ENCODE results near the gene IGSF11.
"Not testable (repeated sequence)": the region's sequence is repeated elsewhere in the genome, so short reads cannot be mapped to it uniquely, and the experiment has no call there.

The IGSF11 gene, protein sequence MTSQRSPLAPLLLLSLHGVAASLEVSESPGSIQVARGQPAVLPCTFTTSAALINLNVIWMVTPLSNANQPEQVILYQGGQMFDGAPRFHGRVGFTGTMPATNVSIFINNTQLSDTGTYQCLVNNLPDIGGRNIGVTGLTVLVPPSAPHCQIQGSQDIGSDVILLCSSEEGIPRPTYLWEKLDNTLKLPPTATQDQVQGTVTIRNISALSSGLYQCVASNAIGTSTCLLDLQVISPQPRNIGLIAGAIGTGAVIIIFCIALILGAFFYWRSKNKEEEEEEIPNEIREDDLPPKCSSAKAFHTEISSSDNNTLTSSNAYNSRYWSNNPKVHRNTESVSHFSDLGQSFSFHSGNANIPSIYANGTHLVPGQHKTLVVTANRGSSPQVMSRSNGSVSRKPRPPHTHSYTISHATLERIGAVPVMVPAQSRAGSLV

DNA sequence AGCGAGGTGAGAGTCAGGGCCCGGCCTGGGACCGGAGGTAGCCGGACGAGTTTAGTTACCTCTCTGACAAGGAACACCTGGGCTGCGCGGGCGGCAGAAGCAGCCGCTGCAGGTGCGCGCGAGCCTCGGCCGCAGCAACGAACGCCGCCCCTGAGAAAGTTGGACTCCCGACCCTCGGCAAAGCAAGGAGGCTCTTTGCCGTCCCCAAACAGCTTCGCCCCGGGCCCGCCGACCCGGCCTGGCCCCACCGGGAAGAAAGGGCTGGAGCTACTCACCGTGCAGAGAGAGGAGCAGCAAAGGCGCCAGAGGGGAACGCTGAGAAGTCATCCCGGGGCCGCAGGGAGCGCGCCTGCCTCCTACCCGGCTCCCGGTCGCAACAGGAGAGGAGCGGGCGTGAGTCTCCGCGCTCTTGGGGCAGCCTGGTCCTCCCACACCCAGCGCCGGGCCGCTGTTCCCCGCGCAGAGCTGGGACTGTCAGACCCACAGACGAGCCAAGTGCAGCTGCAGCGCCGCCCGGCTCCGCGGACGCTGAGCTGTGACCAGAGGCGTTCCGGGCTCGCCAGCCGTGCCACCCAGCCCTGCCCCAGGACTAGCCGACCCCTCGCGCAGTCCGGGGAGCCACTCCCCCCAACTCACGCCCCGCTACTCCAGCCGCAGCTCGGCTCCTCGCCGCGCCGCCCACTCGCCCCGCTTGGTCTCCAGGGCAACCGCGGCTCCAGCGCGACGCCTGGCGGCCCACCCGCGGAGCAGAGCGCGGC lies at the start of gene IGSF11:
Gene IGSF11, minus strand, starts transcription at position 591 of the 758 bp plus-strand sequence. Its CDS starts 264 bp downstream, at position 327.
- DNase-seq: peak; percentile 90

DNA sequence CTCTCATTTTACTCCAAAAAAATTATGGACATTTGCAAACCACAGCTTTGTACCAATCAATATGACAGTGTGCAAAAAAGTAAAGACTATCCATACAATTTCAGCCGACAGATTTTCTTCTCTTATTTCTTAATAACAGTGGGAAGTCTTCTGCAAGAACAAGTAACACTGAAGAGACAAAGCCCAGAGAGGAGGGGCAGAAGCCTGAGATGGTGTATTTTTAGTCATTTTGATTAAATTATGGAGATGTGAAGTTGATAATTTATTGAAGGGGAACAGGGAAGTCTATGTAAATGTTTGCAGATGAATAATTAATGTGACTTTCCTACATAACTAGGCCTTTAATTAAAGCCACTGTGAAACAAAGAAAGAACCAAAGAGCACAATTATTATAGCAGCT lies 45.7 kb upstream of the IGSF11 start:
- DNase-seq: no peak

- DNase-seq: no peak
Observed at GRCh38 chr3:119073258-119074001, 38.8 kb upstream of the IGSF11 start.

DNA sequence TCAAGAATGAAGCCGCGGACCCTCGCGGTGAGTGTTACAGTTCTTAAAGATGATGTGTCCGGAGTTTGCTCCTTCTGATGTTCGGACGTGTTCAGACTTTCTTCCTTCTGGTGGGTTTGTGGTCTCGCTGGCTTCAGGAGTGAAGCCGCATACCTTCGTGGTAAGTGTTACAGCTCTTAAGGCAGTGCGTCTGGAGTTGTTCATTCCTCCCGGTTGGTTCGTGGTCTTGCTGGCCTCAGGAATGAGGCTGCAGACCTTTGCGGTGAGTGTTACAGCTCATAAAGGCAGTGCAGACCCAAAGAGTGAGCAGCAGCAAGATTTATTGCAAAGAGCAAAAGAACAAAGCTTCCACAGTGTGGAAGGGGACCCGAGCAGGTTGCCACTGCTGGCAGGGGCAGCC lies 37.8 kb upstream of the IGSF11 start:
- DNase-seq: not testable (repeated sequence)

- DNase-seq: no peak
Observed at GRCh38 chr3:119069725-119070124, 35.1 kb upstream of the IGSF11 start.

DNA sequence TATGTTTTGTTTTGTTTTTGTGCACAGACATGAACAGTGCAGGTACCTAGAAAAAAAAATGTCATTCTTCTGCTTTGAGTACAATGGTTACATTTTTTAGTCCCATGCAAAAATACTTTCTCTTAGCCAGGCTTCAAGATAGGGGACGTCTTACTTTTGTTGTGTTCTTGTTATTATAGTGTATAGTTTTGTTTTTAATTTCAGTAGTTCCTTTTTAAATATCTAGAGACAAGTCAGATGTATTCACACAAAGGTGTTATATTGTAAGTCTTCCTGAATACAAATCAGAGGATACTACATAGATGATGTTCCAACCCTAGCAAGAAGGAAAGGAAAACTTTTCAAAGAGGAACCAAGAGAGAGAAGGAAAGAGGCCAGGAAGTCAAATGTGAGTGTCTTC lies 28.8 kb upstream of the IGSF11 start:
- no peak for DNase-seq

GRCh38 chr3:119062892-119063291 lies 28.2 kb upstream of the IGSF11 start:
- no peak for DNase-seq

DNA sequence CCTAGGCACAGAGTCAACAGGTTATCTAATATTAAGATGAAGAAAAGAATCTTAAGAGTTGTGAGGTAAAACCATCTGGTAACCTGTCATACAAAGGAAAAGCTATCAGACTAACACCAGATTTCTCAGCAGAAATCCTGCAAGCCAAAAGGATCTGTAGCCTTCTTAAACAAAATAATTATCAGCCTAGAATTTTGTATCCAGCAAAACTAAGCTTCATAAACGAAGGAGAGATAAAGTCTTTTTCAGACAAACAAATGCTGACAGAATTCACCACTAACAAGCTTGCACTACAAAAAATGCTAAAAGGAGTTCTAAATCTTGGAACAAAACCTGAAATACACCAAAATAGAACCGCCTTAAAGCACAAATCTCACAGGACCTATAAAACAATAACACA lies 9.9 kb upstream of the IGSF11 start:
- DNase-seq: no peak

DNA sequence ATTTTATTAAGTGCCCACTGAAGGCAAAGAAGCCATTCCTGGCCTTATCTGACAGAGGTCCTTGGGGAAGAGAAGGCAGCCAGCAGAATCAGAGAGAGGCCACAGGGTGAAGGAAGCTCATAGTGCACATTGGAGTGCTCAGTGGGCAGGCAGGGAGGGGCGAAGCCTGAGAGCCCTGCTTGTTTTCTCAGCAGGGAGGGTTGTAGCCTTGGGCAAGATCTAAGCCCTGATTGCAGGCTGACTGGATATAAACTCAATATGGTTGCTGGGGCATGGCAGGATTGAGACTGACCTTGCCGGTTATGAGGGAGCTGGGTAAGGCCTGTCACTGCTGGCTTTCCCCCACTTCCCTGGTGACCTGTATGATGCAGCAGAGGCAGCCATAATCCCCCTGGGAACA lies 7.5 kb upstream of the IGSF11 start:
- DNase-seq: no peak

DNA sequence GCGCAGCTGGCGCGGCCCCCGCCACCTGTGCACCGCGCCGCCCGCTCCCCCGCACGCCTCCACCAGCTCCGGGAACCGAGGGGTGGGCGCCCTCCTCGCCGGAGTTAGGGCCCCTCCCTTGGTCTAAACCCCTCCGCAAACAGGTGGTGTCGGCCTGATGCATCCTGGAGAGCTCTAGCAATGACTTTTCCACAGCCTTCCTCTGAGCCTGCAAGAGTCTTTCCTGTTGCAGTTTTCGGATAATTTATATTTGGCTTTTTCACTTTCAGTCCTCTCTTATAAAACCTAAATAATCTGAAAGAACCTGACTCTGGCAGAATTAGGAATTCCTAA lies 334 bp upstream of the IGSF11 start:
- DNase-seq: no peak

- no peak for DNase-seq
Observed at GRCh38 chr3:119033393-119034255, 1.0 kb downstream of the IGSF11 start.

DNA sequence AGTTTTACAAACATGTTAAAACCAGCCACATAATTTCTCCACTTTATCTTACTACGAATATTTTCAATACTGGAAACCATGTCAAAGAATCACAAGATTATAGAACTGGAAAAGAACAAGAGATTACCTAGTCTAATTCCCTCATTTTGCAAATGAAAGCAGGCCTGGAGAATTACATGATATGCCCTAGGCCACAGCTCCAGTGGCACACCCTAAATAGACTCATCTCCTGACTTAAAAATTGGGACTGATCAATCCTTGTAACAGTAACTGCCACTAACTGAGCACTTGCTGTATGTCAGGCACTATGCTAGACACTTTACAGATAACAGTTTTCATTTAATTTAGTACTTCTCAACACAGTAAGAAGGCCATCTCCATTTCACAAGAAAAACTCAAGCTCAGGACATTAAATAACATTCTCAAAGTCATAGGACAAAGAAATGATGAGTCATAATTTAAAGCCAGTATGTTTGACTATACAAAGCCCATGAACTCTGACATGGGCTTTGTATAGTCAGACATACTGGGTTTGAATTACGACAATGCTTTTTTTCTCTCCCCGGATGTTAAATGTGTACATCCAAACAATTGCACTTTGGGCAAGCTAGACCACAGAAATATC lies 9.4 kb downstream of the IGSF11 start:
- no peak for DNase-seq

GRCh38 chr3:119019767-119020518 lies 14.7 kb downstream of the IGSF11 start:
- DNase-seq: no peak

- DNase-seq: no peak
Observed at GRCh38 chr3:119018690-119019463, 15.8 kb downstream of the IGSF11 start.

GRCh38 chr3:119015942-119016341 lies 18.7 kb downstream of the IGSF11 start:
- no peak for DNase-seq

- no peak for DNase-seq
Observed at GRCh38 chr3:119013951-119014350, 20.7 kb downstream of the IGSF11 start.

- no peak for DNase-seq
Observed at GRCh38 chr3:119011528-119011927, 23.1 kb downstream of the IGSF11 start.

DNA sequence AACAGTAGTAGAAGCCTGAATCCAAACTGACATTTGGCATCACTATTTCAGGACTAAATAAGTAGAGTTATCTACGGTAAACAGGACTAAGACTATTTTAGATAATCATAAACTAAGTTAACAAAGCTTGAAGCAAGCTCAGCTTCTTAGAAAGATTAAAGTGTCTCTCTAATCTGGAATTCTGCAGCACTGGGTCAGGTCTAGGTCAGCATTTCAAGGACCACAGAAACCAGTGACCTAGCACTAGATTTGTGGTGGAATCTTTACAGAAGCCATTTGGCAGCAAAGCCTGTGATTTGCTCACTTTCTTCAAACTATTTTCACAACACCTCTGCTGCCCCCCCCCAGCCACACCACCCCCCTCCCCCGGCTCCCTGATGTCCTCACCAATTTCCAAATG lies 37.5 kb downstream of the IGSF11 start:
- DNase-seq: no peak

DNA sequence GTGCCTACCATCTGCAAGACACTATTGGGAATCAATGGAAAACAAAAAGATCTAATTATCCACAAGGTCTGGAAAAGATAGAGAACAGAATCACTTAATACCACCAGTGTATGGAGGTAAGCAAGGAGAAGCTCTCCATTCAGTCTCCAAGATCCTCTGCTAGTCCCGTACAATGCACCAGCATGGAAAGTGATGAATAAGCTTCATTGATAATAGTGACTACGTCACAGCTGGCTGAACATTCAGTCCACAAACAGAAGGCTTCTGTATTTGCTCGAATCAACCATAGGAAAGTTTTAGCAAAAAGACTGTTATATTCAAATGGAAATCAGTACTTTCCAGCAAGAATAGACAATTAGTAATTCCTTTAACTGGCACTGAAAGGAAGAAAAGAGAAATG lies 42.9 kb downstream of the IGSF11 start:
- DNase-seq: no peak

- no peak for DNase-seq
Observed at GRCh38 chr3:118990823-118991560, 43.7 kb downstream of the IGSF11 start.
